Esophagus squamous epithelium (tissue), 4 donors: ENCODE measurements around the gene PRDM12.

Experiments used
- POLR2A ChIP-seq, 4 donors: fragments of 450-650 bp; IDR thresholded peaks; one replicate each; pipeline ENCODE4 v1.6.1; 2017; ENCODE audit warnings: antibody characterized with exemption in 4 of 4, mild to moderate bottlenecking in 4 of 4, moderate library complexity in 3 of 4
- TF ChIP-seq, protein P1 (sequence below), 6 experiments: fragments of 450-650 bp in 4 of 6; fragments of 200-600 bp in 2 of 6; sonication (generic) in 2 of 6; IDR thresholded peaks; one replicate each; pipeline ENCODE4 v1.5.1; 2016 to 2019; ENCODE audit warnings: antibody characterized with exemption in 6 of 6, mild to moderate bottlenecking in 4 of 6, moderate library complexity in 4 of 6

DNA sequence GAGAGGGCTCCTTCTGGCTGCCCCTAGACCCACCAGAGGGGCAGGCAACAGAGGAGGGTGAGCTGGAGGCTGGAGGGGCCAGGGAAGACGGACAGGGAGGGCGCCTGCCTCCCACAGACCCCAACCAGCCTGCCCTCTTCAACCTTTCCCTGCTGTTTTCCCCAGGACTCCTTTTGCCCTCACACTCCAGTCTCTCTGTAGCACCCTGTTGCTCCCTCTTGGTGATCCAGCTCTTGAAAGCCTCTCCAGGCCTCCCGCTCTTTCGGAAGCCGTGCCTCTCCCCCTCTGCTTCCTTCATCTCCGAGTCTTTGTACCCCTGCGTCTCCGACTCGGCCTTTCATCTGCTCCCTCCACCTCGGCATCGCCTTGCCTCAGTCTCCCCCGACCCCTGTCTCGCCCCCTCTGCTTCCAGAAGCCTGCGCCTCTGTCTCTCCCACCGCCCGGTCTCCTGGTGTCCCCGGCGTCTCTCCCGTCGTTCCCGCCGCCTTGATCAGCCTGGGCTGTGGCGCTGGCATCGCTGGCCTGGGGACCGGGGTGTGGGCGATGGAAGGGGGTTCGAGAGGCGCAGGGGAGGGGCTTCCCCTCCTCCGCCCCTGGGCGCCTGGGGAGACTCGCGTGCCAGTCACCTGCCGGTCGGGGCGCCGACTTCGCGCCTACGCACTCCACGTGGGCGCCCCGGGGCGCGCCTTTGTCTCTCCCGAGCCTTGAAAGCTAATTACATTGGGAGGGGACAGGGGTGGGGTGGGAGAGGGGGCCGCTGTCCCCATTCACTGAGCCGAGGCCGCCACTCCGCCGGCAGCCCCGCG lies 5.3 kb upstream of the PRDM12 start:
- TF ChIP-seq, protein P1, sequence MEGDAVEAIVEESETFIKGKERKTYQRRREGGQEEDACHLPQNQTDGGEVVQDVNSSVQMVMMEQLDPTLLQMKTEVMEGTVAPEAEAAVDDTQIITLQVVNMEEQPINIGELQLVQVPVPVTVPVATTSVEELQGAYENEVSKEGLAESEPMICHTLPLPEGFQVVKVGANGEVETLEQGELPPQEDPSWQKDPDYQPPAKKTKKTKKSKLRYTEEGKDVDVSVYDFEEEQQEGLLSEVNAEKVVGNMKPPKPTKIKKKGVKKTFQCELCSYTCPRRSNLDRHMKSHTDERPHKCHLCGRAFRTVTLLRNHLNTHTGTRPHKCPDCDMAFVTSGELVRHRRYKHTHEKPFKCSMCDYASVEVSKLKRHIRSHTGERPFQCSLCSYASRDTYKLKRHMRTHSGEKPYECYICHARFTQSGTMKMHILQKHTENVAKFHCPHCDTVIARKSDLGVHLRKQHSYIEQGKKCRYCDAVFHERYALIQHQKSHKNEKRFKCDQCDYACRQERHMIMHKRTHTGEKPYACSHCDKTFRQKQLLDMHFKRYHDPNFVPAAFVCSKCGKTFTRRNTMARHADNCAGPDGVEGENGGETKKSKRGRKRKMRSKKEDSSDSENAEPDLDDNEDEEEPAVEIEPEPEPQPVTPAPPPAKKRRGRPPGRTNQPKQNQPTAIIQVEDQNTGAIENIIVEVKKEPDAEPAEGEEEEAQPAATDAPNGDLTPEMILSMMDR (IDR thresholded peaks at IDR 0.05), result no peak
- no peak for TF ChIP-seq POLR2A (IDR thresholded peaks at IDR 0.05)
